ENCODE data around the gene TTC7B.

DNA sequence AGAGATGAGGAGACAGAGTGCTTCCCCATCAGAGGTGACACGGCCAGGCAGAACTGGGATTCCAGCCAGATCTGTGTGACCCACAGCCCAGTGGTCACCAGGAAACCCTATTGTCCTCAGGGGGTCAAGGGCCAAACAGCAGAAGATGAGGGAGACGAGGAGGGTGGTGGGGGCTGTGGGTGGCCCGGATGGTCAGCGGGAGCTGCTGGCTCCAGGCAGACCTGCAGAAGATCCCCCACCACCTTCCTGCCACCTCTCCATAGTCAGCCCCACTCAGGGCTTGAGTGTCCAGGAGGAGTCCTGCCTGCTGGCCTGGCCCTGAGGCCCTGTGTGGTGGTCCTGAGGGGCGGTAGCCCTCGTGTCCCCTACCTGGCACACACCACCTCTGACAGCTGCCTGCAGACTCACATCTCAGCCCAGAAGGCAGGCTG is 282.6 kb downstream of the TTC7B start:
- TF ChIP-seq, protein P1, sequence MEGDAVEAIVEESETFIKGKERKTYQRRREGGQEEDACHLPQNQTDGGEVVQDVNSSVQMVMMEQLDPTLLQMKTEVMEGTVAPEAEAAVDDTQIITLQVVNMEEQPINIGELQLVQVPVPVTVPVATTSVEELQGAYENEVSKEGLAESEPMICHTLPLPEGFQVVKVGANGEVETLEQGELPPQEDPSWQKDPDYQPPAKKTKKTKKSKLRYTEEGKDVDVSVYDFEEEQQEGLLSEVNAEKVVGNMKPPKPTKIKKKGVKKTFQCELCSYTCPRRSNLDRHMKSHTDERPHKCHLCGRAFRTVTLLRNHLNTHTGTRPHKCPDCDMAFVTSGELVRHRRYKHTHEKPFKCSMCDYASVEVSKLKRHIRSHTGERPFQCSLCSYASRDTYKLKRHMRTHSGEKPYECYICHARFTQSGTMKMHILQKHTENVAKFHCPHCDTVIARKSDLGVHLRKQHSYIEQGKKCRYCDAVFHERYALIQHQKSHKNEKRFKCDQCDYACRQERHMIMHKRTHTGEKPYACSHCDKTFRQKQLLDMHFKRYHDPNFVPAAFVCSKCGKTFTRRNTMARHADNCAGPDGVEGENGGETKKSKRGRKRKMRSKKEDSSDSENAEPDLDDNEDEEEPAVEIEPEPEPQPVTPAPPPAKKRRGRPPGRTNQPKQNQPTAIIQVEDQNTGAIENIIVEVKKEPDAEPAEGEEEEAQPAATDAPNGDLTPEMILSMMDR (IDR thresholded peaks at IDR 0.05) = no peak
- no peak for TF ChIP-seq POLR2A (IDR thresholded peaks at IDR 0.05)
- TF ChIP-seq POLR2AphosphoS5 (IDR thresholded peaks at IDR 0.05) = no peak

All from prostate gland (tissue), 2 donors.